IPS DF 6.9 (cell line): ENCODE measurements around the gene TMEM258.

Experiments used
- DNase-seq: peaks from one replicate; pipeline ENCODE4 v3.0.0-alpha.2; 2013; ENCODE audit warnings: low read depth, low spot score
- H3K27ac ChIP-seq: one replicate; pipeline ENCODE4 v1.5.1; 2013; ENCODE audit warnings: low read length, control low read depth
- H3K27me3 ChIP-seq: 2 replicates; pipeline ENCODE4 v1.6.1; 2013; ENCODE audit warnings: mild to moderate bottlenecking, low read length; ENCODE audit not compliant: control insufficient read depth, insufficient read depth
- H3K36me3 ChIP-seq: 2 replicates; pipeline ENCODE4 v1.6.1; 2013; ENCODE audit warnings: low read length; ENCODE audit not compliant: control insufficient read depth, insufficient read depth
- H3K4me1 ChIP-seq: 2 replicates; pipeline ENCODE4 v1.6.1; 2013; ENCODE audit warnings: low read length; ENCODE audit not compliant: control insufficient read depth, insufficient read depth
- H3K4me3 ChIP-seq: 2 replicates; pipeline ENCODE4 v1.5.1; 2013; ENCODE audit warnings: mild to moderate bottlenecking, low read length
- H3K9me3 ChIP-seq: 2 replicates; pipeline ENCODE4 v1.6.1; 2013; ENCODE audit warnings: low read length, inconsistent platforms; ENCODE audit not compliant: control insufficient read depth, insufficient read depth
- WGBS: extraction: QIAGEN DNeasy Blood & Tissue Kit; methylation state at CpG from one replicate; pipeline ENCODE4 v1.1.7; 2013; ENCODE audit warnings: mixed read lengths, missing lambda C conversion rate; ENCODE audit not compliant: insufficient read length, insufficient coverage; 5-methylcytosine and 5-hydroxymethylcytosine counted together

The TMEM258 gene

GRCh38 chr11:61780581-61781162 lies 11.7 kb downstream of the TMEM258 start:
- Histone ChIP-seq H3K27me3 (no peaks in the 10 kb centered on the region), H3K36me3 (peaks cover 2% of the 10 kb centered on the region; the same call in 1 of the 2 replicates)
- no peak for DNase-seq

DNA sequence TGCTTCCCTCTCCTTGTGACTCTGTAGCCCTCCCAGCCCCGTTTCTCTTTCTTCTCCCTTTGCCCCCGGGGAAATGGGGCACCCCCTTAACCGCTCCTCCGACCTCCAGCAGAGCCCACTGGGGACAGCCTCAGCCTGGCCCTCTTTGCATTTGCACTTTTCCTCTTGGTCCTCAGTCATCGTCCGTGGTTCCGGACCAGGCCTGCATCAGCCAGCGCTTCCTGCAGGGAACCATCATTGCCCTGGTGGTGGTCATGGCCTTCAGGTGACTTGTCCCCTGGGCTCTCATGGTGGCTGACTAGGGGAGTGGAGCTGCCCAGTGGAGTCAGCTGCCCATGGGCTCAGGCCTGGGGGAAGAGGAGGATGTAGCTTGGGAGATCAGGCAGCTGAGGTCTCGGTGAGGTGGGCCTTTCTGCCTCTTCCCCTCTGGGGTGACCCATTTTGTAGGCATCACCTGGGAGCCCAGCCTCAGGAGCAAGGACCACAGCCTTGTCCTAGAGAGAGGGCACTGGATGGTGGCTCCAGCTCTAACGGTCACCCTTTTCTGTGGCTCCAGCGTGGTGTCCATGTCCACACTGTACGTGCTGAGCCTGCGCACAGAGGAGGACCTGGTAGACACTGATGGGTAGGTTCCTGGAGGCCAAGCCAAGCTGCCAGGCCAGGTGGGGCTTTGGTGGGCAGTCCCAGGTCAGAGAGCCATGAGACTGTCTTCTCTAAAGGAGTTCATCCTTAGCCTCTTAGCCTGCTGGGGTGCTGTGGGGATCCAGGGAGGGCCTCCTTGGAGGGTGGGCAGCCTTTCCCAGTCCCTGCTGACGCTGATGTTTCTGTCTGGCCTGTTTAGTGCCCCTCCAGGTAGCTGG lies 12.5 kb downstream of the TMEM258 start:
- Histone ChIP-seq H3K36me3 (no peaks in the 10 kb centered on the region), H3K9me3 (no peaks in the 10 kb centered on the region), H3K4me3 (no peak overlapping the region), H3K4me1 (peaks cover 7% of the 10 kb centered on the region; the same call in 1 of the 2 replicates), H3K27me3 (no peaks in the 10 kb centered on the region), H3K27ac (no peak overlapping the region)
- DNase-seq, result no peak
- WGBS, result no CpG with 5 or more reads among the region's 14 CpGs

More at GRCh38 chr11:61780581-61781162, 11.7 kb downstream of the TMEM258 start:
- Histone ChIP-seq H3K4me1 (peaks cover 7% of the 10 kb centered on the region; the same call in 1 of the 2 replicates), H3K9me3 (no peaks in the 10 kb centered on the region), H3K4me3 (no peak overlapping the region), H3K27ac (no peak overlapping the region)
- no CpG with 5 or more reads among the region's 9 CpGs for WGBS

GRCh38 chr11:61778920-61779650 lies 13.3 kb downstream of the TMEM258 start:
- no peak for DNase-seq

GRCh38 chr11:61778357-61778886 lies 14.0 kb downstream of the TMEM258 start:
- Histone ChIP-seq H3K4me3 (no peak overlapping the region), H3K27me3 (no peaks in the 10 kb centered on the region), H3K4me1 (peaks cover 7% of the 10 kb centered on the region; the same call in 1 of the 2 replicates), H3K27ac (no peak overlapping the region), H3K36me3 (no peaks in the 10 kb centered on the region), H3K9me3 (no peaks in the 10 kb centered on the region)
- DNase-seq, result no peak
- WGBS, result no CpG with 5 or more reads among the region's 11 CpGs

More at GRCh38 chr11:61778920-61779650, 13.3 kb downstream of the TMEM258 start:
- H3K4me1 ChIP-seq, result peaks cover 7% of the 10 kb centered on the region; the same call in 1 of the 2 replicates
- H3K4me3 ChIP-seq, result no peak overlapping the region
- no peaks in the 10 kb centered on the region for H3K9me3 ChIP-seq
- H3K36me3 ChIP-seq, result no peaks in the 10 kb centered on the region
- H3K27ac ChIP-seq, result no peak overlapping the region
- H3K27me3 ChIP-seq, result no peaks in the 10 kb centered on the region
- WGBS, result no CpG with 5 or more reads among the region's 24 CpGs

GRCh38 chr11:61777234-61778090 lies 14.9 kb downstream of the TMEM258 start:
- no peak overlapping the region for H3K27ac ChIP-seq
- no peaks in the 10 kb centered on the region for H3K9me3 ChIP-seq
- H3K36me3 ChIP-seq, result no peaks in the 10 kb centered on the region
- H3K4me3 ChIP-seq, result no peak overlapping the region; the same call in 1 of the 2 replicates
- no peaks in the 10 kb centered on the region for H3K27me3 ChIP-seq
- H3K4me1 ChIP-seq, result peaks cover 7% of the 10 kb centered on the region
- no peak for DNase-seq
- WGBS, result no CpG with 5 or more reads among the region's 67 CpGs

DNA sequence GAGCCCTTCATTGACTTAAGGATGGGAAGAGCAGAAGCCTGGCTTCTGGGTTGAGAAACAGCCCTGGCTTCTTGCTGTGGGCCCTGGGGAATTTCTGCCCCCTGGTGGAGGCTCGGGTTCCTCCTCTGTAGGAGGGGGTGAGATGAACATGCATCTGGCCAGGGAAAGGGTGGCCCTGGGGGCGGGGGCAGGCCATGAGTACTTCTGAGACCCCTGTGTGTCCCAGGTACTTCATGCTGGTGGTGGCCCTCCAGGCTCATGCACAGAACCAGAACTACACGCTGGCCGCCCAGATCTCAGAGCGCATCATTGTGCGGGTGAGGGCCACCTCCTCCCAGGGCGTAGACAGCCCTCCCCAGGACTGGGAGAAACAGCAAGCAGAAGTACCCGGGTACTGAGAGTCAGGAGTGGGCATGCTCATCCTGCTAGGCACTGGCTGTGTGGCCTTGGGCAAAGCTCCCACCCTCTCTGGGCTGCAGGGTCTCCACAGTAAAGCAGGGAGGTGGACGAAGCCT lies 15.8 kb downstream of the TMEM258 start:
- H3K9me3 ChIP-seq, result no peaks in the 10 kb centered on the region
- no CpG with 5 or more reads among the region's 9 CpGs for WGBS
- DNase-seq, result no peak

DNA sequence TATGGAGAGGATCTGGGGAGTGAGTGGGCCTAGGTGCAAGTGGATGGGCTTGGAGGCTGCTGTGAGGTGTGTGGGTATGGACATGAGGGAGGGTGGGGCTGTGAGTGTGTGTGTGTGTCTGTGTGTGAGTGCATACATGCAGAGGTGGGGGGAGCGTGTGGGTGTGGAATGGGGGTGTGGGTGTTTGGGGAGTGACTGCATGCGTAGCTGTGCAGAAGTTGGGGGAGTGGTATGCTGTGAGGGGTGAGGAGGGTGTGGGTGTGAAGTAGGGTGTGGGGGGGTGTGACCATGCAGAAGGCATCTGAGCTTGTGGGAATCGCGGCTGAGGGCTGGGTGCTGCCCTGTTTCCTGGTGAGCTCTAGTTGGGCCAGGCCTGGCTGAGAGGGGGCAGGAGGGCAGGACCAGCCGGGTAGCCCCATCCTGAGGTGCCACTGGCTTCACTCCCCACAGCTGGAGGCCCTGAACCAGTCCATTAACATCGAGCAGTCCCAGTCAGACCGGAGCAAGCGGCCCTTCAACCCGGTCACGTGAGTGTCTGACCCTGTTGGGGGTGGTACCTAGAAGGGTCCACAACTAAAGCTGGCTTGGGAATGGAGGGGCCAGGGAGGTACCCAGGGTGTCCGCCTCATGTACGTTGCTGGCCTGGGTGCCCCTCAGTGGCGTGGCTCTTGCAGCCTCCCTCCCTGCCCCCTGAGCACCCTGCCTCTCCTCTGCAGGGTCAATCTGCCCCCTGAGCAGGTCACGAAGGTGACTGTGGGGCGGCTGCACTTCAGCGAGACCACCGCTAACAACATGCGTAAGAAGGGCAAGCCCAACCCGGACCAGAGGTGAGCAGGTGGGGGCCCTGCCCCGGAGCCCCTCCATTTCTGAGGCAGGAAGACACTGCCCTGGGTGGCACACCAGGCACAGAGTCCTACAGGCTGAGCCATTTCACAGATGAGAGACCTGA lies 16.5 kb downstream of the TMEM258 start:
- Histone ChIP-seq H3K27ac (no peak overlapping the region), H3K27me3 (no peaks in the 10 kb centered on the region)

More for the DNA sequence above, 15.8 kb downstream of the TMEM258 start:
- Histone ChIP-seq H3K27me3 (no peaks in the 10 kb centered on the region), H3K4me3 (no peak overlapping the region), H3K4me1 (peaks cover 11% of the 10 kb centered on the region), H3K36me3 (no peaks in the 10 kb centered on the region), H3K27ac (no peak overlapping the region)

DNA sequence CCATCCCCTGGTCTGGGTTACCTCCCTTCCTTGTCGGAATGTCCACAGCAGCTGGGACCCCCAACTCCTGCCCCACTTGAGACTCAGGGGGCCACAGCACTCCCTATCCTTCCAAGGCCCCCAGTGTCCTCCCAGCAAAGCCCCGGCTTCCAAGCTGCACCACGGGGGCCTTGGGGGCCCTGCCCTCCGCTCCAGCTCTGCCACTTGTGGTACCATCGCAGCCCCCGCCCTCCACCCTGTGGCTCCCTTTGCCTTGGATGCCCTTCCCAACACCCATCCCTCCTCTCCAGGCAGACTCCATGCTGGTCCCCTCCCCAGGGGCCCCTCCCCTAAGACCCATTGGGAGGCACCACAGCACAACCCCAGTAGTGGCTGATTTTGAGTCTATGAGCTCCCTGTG lies 17.3 kb downstream of the TMEM258 start:
- no peaks in the 10 kb centered on the region for H3K9me3 ChIP-seq
- H3K27me3 ChIP-seq, result no peaks in the 10 kb centered on the region
- no peaks in the 10 kb centered on the region for H3K36me3 ChIP-seq
- no CpG with 5 or more reads among the region's 6 CpGs for WGBS
- peaks cover 11% of the 10 kb centered on the region for H3K4me1 ChIP-seq
- no peak for DNase-seq
- no peak overlapping the region for H3K4me3 ChIP-seq
- H3K27ac ChIP-seq, result no peak overlapping the region

More for the DNA sequence above, 16.5 kb downstream of the TMEM258 start:
- H3K4me3 ChIP-seq, result no peak overlapping the region
- no peak for DNase-seq
- H3K4me1 ChIP-seq, result peaks cover 11% of the 10 kb centered on the region
- H3K9me3 ChIP-seq, result no peaks in the 10 kb centered on the region
- no peaks in the 10 kb centered on the region for H3K36me3 ChIP-seq
- WGBS, result 100% methylated on average over 2 of the region's 20 CpGs

GRCh38 chr11:61774411-61774810 lies 18.0 kb downstream of the TMEM258 start:
- no peaks in the 10 kb centered on the region for H3K36me3 ChIP-seq
- H3K27me3 ChIP-seq, result no peaks in the 10 kb centered on the region
- no peaks in the 10 kb centered on the region for H3K9me3 ChIP-seq
- peaks cover 15% of the 10 kb centered on the region for H3K4me1 ChIP-seq
- no peak overlapping the region for H3K27ac ChIP-seq
- H3K4me3 ChIP-seq, result no peak overlapping the region
- WGBS, result no CpG with 5 or more reads among the region's 12 CpGs
- DNase-seq, result no peak
